SK-N-SH treated with all-trans-retinoic acid at 6 μM for 48 hours (cell line): Measurements from ENCODE around the gene RSAD1.

ENCODE experiments used
- ARNTL ChIP-seq: fragments of 450-650 bp; formaldehyde crosslinking; IDR thresholded peaks from 2 replicates; pipeline ENCODE4 v1.5.0; 2020; ENCODE audit warnings: low read depth, mild to moderate bottlenecking, moderate library complexity, borderline replicate concordance
- CREB5 ChIP-seq: fragments of 250-450 bp; sonication (Bioruptor Pico); IDR thresholded peaks from 2 replicates; pipeline ENCODE4 v1.5.1; 2020; ENCODE audit warnings: low read depth, mild to moderate bottlenecking, moderate library complexity
- CSRNP3 ChIP-seq: fragments of 250-450 bp; sonication (Bioruptor Pico); IDR thresholded peaks from 2 replicates; pipeline ENCODE4 v1.5.1; 2021; ENCODE audit warnings: mild to moderate bottlenecking, moderate library complexity
- ESRRG ChIP-seq: fragments of 250-450 bp; sonication (Bioruptor Pico); IDR thresholded peaks from 2 replicates; pipeline ENCODE4 v1.6.1; 2021; ENCODE audit warnings: mild to moderate bottlenecking
- GLIS3 ChIP-seq: fragments of 250-450 bp; sonication (Bioruptor Pico); IDR thresholded peaks from 2 replicates; pipeline ENCODE4 v1.5.0; 2020; ENCODE audit warnings: mild to moderate bottlenecking, moderate library complexity
- ISL1 ChIP-seq: fragments of 250-450 bp; sonication (Bioruptor Pico); IDR thresholded peaks from 2 replicates; pipeline ENCODE4 v2.1.2; 2022; ENCODE audit warnings: mild to moderate bottlenecking, moderate library complexity
- PATZ1 ChIP-seq: fragments of 250-450 bp; sonication (Bioruptor Pico); IDR thresholded peaks from 2 replicates; pipeline ENCODE4 v1.8.0; 2020; ENCODE audit warnings: mild to moderate bottlenecking, moderate library complexity, borderline replicate concordance
- RARB ChIP-seq: fragments of 250-450 bp; sonication (Bioruptor Pico); IDR thresholded peaks from 2 replicates; pipeline ENCODE4 v1.8.0; 2021; ENCODE audit warnings: mild to moderate bottlenecking, moderate library complexity
- SNAI2 ChIP-seq: fragments of 250-450 bp; sonication (Bioruptor Pico); IDR thresholded peaks from 2 replicates; pipeline ENCODE4 v1.5.0; 2020; ENCODE audit warnings: mild to moderate bottlenecking, moderate library complexity
- TCF4 ChIP-seq: fragments of 250-450 bp; sonication (Bioruptor Pico); IDR thresholded peaks from 2 replicates; pipeline ENCODE4 v1.8.0; 2021; ENCODE audit warnings: mild to moderate bottlenecking, moderate library complexity, borderline replicate concordance
- ZFP3 ChIP-seq: fragments of 250-450 bp; sonication (Bioruptor Pico); IDR thresholded peaks from 2 replicates; pipeline ENCODE4 v1.5.0; 2020; ENCODE audit warnings: mild to moderate bottlenecking, moderate library complexity
- ZFP30 ChIP-seq: fragments of 450-650 bp; formaldehyde crosslinking; IDR thresholded peaks from 2 replicates; pipeline ENCODE4 v1.5.0; 2022; ENCODE audit warnings: mild to moderate bottlenecking, moderate library complexity
- ZNF565 ChIP-seq: fragments of 450-650 bp; formaldehyde crosslinking; conservative IDR thresholded peaks from 2 replicates; pipeline ENCODE4 v1.5.0; 2020; ENCODE audit warnings: low read depth, mild to moderate bottlenecking, moderate library complexity

GRCh38 chr17:50522766-50523165 is 44.1 kb downstream of the RSAD1 start:
- TF ChIP-seq ZFP30 (no peak), ESRRG (CRISPR knock-in tag) (no peak), CREB5 (CRISPR knock-in tag) (no peak), CSRNP3 (CRISPR knock-in tag) (no peak), ISL1 (CRISPR knock-in tag) (no peak), SNAI2 (no peak), TCF4 (CRISPR knock-in tag) (no peak), RARB (CRISPR knock-in tag) (no peak), ZFP3 (CRISPR knock-in tag) (no peak), ARNTL (CRISPR knock-in tag) (no peak), GLIS3 (CRISPR knock-in tag) (no peak), ZNF565 (CRISPR knock-in tag) (no peak), PATZ1 (CRISPR knock-in tag) (no peak)
